ENCODE results near the gene GSC2. TPM values are rescaled to one million over a fixed set of nuclear protein-coding genes. Genes with fewer than 3 reads are reported as not detected.
A peak's percentile ranks its signal among the peaks of the same experiment; 100 is the strongest.

The GSC2 gene
- total RNA-seq, 1 donor from 2014 or later, result not detected

GRCh38 chr22:19148417-19149046, 1.6 kb downstream of the GSC2 start:
- no peak for DNase-seq (ENCODE audit: low spot score, unreplicated experiment)
- Mint-ChIP-seq H3K9me3 (ENCODE audit: low read depth) (no peaks in the 10 kb centered on the region), H3K4me3 (ENCODE audit: low read depth) (no peak overlapping the region), H3K36me3 (ENCODE audit: insufficient read depth) (no peaks in the 10 kb centered on the region), H3K4me1 (ENCODE audit: low read depth) (peaks cover 9% of the 10 kb centered on the region), H3K27me3 (peaks cover 59% of the 10 kb centered on the region), H3K27ac (no peak overlapping the region)
- TF ChIP-seq, protein P1, sequence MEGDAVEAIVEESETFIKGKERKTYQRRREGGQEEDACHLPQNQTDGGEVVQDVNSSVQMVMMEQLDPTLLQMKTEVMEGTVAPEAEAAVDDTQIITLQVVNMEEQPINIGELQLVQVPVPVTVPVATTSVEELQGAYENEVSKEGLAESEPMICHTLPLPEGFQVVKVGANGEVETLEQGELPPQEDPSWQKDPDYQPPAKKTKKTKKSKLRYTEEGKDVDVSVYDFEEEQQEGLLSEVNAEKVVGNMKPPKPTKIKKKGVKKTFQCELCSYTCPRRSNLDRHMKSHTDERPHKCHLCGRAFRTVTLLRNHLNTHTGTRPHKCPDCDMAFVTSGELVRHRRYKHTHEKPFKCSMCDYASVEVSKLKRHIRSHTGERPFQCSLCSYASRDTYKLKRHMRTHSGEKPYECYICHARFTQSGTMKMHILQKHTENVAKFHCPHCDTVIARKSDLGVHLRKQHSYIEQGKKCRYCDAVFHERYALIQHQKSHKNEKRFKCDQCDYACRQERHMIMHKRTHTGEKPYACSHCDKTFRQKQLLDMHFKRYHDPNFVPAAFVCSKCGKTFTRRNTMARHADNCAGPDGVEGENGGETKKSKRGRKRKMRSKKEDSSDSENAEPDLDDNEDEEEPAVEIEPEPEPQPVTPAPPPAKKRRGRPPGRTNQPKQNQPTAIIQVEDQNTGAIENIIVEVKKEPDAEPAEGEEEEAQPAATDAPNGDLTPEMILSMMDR (IDR thresholded peaks at IDR 0.05; ENCODE audit: unreplicated experiment), result no peak

GRCh38 chr22:19147195-19147780, 2.8 kb downstream of the GSC2 start:
- peaks cover 12% of the 10 kb centered on the region for H3K4me1 Mint-ChIP-seq (ENCODE audit: low read depth)
- H3K4me3 Mint-ChIP-seq (ENCODE audit: low read depth), result no peak overlapping the region
- no peak for DNase-seq (ENCODE audit: low spot score, unreplicated experiment)
- TF ChIP-seq, protein P1 (IDR thresholded peaks at IDR 0.05; ENCODE audit: unreplicated experiment), result no peak
- no peak overlapping the region for H3K27ac Mint-ChIP-seq
- no peaks in the 10 kb centered on the region for H3K9me3 Mint-ChIP-seq (ENCODE audit: low read depth)
- peaks cover 49% of the 10 kb centered on the region for H3K27me3 Mint-ChIP-seq
- H3K36me3 Mint-ChIP-seq (ENCODE audit: insufficient read depth), result no peaks in the 10 kb centered on the region

DNA sequence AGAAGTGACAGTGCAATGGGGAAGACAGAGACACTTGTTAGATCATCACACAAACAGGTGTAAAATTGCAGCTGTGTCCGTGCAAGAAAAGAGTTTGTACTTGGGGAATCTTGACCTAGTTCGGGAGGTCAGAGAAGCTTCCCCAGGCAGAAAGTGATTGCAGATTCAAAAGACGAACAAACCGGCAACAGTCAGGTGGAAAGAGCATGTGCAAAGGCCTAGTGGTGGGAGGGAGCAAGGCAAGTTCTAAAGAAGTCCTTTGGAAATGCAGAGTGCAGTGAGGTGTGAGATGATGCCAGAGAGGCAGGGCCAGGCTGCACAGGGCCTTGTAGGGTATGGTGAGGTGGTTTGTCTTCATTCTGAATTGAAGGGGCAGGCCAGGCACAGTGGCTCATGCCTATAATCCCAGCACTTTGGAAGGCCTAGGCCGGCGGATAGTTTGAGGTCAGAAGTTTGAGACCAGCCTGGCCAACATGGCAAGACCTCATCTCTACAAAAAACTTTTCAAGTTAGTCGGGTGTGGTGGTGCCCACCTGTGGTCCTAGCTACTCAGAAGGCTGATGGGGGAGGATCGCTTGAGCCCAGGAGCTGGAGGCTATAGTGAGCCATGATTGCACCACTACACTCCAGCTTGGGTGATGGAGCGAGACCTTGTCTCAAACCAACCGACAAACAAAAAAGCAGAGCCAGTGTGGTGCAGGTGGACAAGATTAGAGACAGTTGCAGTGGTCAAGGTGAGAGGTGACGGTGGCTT, 3.7 kb downstream of the GSC2 start:
- Mint-ChIP-seq H3K27ac (no peak overlapping the region), H3K36me3 (ENCODE audit: insufficient read depth) (no peaks in the 10 kb centered on the region), H3K4me1 (ENCODE audit: low read depth) (peaks cover 12% of the 10 kb centered on the region), H3K27me3 (peaks cover 41% of the 10 kb centered on the region), H3K9me3 (ENCODE audit: low read depth) (no peaks in the 10 kb centered on the region), H3K4me3 (ENCODE audit: low read depth) (no peak overlapping the region)
- DNase-seq (ENCODE audit: low spot score, unreplicated experiment), result no peak
- TF ChIP-seq, protein P1 (IDR thresholded peaks at IDR 0.05; ENCODE audit: unreplicated experiment), result no peak

DNA sequence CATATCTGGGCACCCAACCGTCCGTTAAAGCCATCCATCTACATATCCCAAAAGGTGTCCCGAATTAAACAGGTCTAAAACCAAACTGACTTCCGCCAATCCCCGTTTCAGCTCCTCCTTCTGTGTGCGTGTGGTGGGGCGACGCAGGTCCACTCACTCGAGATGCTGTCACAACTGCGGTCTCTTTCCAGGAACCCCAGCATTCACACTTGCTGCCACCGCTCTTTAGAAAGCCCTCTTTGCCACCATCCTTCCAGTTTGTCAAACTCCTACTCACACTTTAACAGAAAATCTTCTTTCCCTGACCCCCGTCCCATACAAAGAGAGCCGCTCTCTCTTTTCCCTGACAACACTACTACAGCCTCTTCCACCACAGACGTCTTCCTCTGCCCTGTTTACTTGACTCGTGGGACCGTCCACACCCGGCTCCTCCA, 6.1 kb downstream of the GSC2 start:
- H3K27me3 Mint-ChIP-seq, result peaks cover 30% of the 10 kb centered on the region
- H3K36me3 Mint-ChIP-seq (ENCODE audit: insufficient read depth), result peaks cover 1% of the 10 kb centered on the region
- peak overlapping the region; percentile 95 for H3K27ac Mint-ChIP-seq
- no peak for DNase-seq (ENCODE audit: low spot score, unreplicated experiment)
- H3K4me3 Mint-ChIP-seq (ENCODE audit: low read depth), result peak overlapping the region; percentile 94
- TF ChIP-seq, protein P1 (IDR thresholded peaks at IDR 0.05; ENCODE audit: unreplicated experiment), result no peak
- H3K4me1 Mint-ChIP-seq (ENCODE audit: low read depth), result peaks cover 12% of the 10 kb centered on the region
- H3K9me3 Mint-ChIP-seq (ENCODE audit: low read depth), result no peaks in the 10 kb centered on the region

DNA sequence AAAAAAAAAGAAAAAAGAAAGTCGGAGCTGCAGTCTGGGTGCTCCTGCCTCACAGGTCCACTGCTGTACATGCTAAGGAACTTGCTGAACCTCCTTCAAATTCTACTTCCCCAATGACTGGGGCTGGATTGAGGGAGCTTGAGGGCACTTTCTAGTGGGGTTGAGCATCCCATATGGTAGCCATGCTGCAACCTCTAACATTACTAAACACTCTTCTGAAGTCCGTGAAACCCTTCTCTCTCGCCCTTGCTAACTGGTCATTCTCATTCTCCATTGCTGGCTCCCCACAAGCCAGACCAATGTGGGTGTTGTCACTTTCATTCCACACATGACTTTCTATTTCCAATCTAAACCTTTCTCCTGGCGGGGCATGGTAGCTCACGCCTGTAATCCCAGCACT, 6.9 kb downstream of the GSC2 start:
- TF ChIP-seq, protein P1 (IDR thresholded peaks at IDR 0.05; ENCODE audit: unreplicated experiment), result no peak
- Mint-ChIP-seq H3K36me3 (ENCODE audit: insufficient read depth) (peaks cover 1% of the 10 kb centered on the region), H3K27ac (no peak overlapping the region), H3K27me3 (peaks cover 27% of the 10 kb centered on the region), H3K4me3 (ENCODE audit: low read depth) (peak overlapping the region; percentile 94), H3K9me3 (ENCODE audit: low read depth) (no peaks in the 10 kb centered on the region), H3K4me1 (ENCODE audit: low read depth) (peaks cover 12% of the 10 kb centered on the region)
- no peak for DNase-seq (ENCODE audit: low spot score, unreplicated experiment)

Data from progenitor cell of endocrine pancreas (in vitro differentiated cells).